Ovary (tissue), 9 donors: Measurements from ENCODE around the gene MAP4K4. TPM values are rescaled to one million over a fixed set of nuclear protein-coding genes. Genes with fewer than 3 reads are reported as not detected.

Source experiments
- DNase-seq, 5 donors: peaks; one replicate each; pipeline ENCODE4 v3.0.0-alpha.2; 2019 to 2020
- H3K27ac ChIP-seq, 2 donors: fragments of 200-600 bp; one replicate each; pipeline versions ENCODE4 v1.5.1 to v1.8.0; 2019 to 2022
- H3K27me3 ChIP-seq: fragments of 200-600 bp; one replicate; pipeline ENCODE4 v1.8.0; 2022
- H3K36me3 ChIP-seq: fragments of 200-600 bp; sonication (generic); one replicate; pipeline ENCODE4 v1.5.1; 2019
- H3K4me1 ChIP-seq: one replicate; pipeline ENCODE4 v1.8.1; 2013; ENCODE audit warnings: mild to moderate bottlenecking, moderate library complexity; ENCODE audit not compliant: insufficient read depth
- H3K4me3 ChIP-seq: fragments of 200-600 bp; sonication (generic); one replicate; pipeline ENCODE4 v1.5.1; 2017
- H3K9me3 ChIP-seq, 2 donors: fragments of 200-600 bp in 1 of 2; sonication (generic) in 1 of 2; one replicate each; pipeline versions ENCODE4 v1.5.1 to v1.8.1; 2013 to 2019; ENCODE audit warnings: mild to moderate bottlenecking in 1 of 2, moderate library complexity in 1 of 2
- CTCF ChIP-seq, 3 donors: fragments of 450-650 bp in 2 of 3; fragments of 200-600 bp in 1 of 3; IDR thresholded peaks; one replicate each; pipeline versions ENCODE4 v1.5.1 to v1.8.0; 2016 to 2022; ENCODE audit warnings: antibody characterized with exemption in 3 of 3, mild to moderate bottlenecking in 1 of 3
- EP300 ChIP-seq: sonication (generic); formaldehyde crosslinking; IDR thresholded peaks from one replicate; pipeline ENCODE4 v1.6.1; 2017; ENCODE audit warnings: antibody characterized with exemption
- POLR2A ChIP-seq: fragments of 450-650 bp; IDR thresholded peaks from one replicate; pipeline ENCODE4 v1.6.1; 2017; ENCODE audit warnings: antibody characterized with exemption, mild to moderate bottlenecking, moderate library complexity
- WGBS, 3 donors: extraction: QIAGEN DNeasy Blood & Tissue Kit in 1 of 3; methylation state at CpG; one replicate each; pipeline versions ENCODE4 v1.1.5 to v1.1.7; 2013 to 2017; 5-methylcytosine and 5-hydroxymethylcytosine counted together
- intact Hi-C, 4 donors: fragments of 100-400 bp; cut with DNase I; formaldehyde crosslinking; loops; one replicate each; pipeline versions ENCODE4 v1.11.0 to v1.15.1; 2022 to 2023
- polyA plus RNA-seq, 2 donors: library from polyadenylated mRNA; stranded (reverse); fragments of 200-250 nt in 1 of 2; fragments of 350-450 nt in 1 of 2; fragmentation: Illumina TruSeq in 1 of 2; extraction: RNeasy Lipid Tissue Mini Kit (QIAGEN cat#74804) in 1 of 2; gene quantifications; one replicate each; pipeline ENCODE4 v1.2.3, GENCODE V29; 2013 to 2014
- total RNA-seq, 7 donors: library from RNA; depleted of rRNA in 2 of 7; stranded (reverse); fragments of >200 nt in 2 of 7; fragmentation: NEBNext Ultra II Directional in 3 of 7; extraction: Animal tissue kit (Norgen Biotek cat#: 25700) in 3 of 7; gene quantifications; one replicate each; pipeline versions ENCODE4 v1.1.0 to v1.2.4, GENCODE V29; 2016 to 2023
- donor health status: DM: no; HTN: no; CAD: no; lungs with moderate emphysema.
- donor health status: DM: no; HTN: no; CAD: no.
- donor health status: Bipolar disorder and iron deficiency.
- donor health status: DM: yes; HTN: yes; CAD: no.
- donor health status: DM: no; HTN: no; CAD: no.
- donor health status: DM: yes; HTN: yes; CAD: no.

Gene MAP4K4
- total and polyA plus RNA-seq, 9 donors = 23.9 to 60.9 (median 49.7) TPM

- Histone ChIP-seq H3K4me3 (no peak overlapping the region), H3K36me3 (no peaks in the 10 kb centered on the region), H3K27ac (no peak overlapping the region), H3K4me1 (no peaks in the 10 kb centered on the region), H3K27me3 (no peaks in the 10 kb centered on the region), H3K9me3 (no peaks in the 10 kb centered on the region)
- intact Hi-C loops = no loop called here
- DNase-seq = no peak
- TF ChIP-seq POLR2A (no peak), EP300 (no peak), CTCF (IDR thresholded peaks at IDR 0.05) (no peak)
- 27 to 58% (median 50%) methylated on average over 2 of the region's 2 CpGs for WGBS, 3 donors
Observed at GRCh38 chr2:101675512-101675911, 22.0 kb upstream of the MAP4K4 start.

GRCh38 chr2:101676674-101677073, 20.8 kb upstream of the MAP4K4 start:
- H3K4me3 ChIP-seq = no peak overlapping the region
- H3K36me3 ChIP-seq = no peaks in the 10 kb centered on the region
- WGBS, 3 donors = 94 to 96% (median 95%) methylated on average over 2 of the region's 2 CpGs
- H3K9me3 ChIP-seq = no peaks in the 10 kb centered on the region
- intact Hi-C loops = no loop called here
- H3K4me1 ChIP-seq = no peaks in the 10 kb centered on the region
- H3K27ac ChIP-seq = no peak overlapping the region
- TF ChIP-seq EP300 (no peak), CTCF (IDR thresholded peaks at IDR 0.05) (no peak), POLR2A (no peak)
- DNase-seq = no peak
- H3K27me3 ChIP-seq = no peaks in the 10 kb centered on the region

GRCh38 chr2:101677658-101678057, 19.8 kb upstream of the MAP4K4 start:
- DNase-seq = no peak
- intact Hi-C loops = no loop called here

GRCh38 chr2:101678379-101678778, 19.1 kb upstream of the MAP4K4 start:
- H3K4me1 ChIP-seq = no peaks in the 10 kb centered on the region
- no peaks in the 10 kb centered on the region for H3K36me3 ChIP-seq
- H3K9me3 ChIP-seq = no peaks in the 10 kb centered on the region
- no peak for DNase-seq
- H3K27me3 ChIP-seq = no peaks in the 10 kb centered on the region
- no peak for TF ChIP-seq POLR2A
- no peak for TF ChIP-seq EP300
- TF ChIP-seq CTCF (IDR thresholded peaks at IDR 0.05) = no peak
- WGBS, 3 donors = 93 to 97% (median 95%) methylated on average over 3 of the region's 3 CpGs
- intact Hi-C loops = no loop called here
- no peak overlapping the region for H3K4me3 ChIP-seq
- no peak overlapping the region for H3K27ac ChIP-seq

More at GRCh38 chr2:101677658-101678057, 19.8 kb upstream of the MAP4K4 start:
- Histone ChIP-seq H3K9me3 (no peaks in the 10 kb centered on the region), H3K36me3 (no peaks in the 10 kb centered on the region), H3K27me3 (no peaks in the 10 kb centered on the region), H3K27ac (no peak overlapping the region), H3K4me1 (no peaks in the 10 kb centered on the region), H3K4me3 (no peak overlapping the region)
- TF ChIP-seq POLR2A = no peak
- TF ChIP-seq EP300 = no peak
- TF ChIP-seq CTCF (IDR thresholded peaks at IDR 0.05) = no peak
- WGBS, 3 donors = 0 to 38% (median 36%) methylated on average over 1 of the region's 1 CpG
